GM23338 (cell line): ENCODE results near the gene CDK14. TPM values are rescaled to one million over a fixed set of nuclear protein-coding genes. Genes with fewer than 3 reads are reported as not detected.
"Not testable (repeated sequence)": the region's sequence is repeated elsewhere in the genome, so short reads cannot be mapped to it uniquely, and the experiment has no call there.

Source experiments
- ATAC-seq: fragments of 200-7000 bp; cut with Tn5 transposase; 3 replicates; pipeline ENCODE4 v1.9.1; 2020
- DNase-seq: peaks from one replicate; pipeline ENCODE4 v3.0.0-alpha.2; 2015; ENCODE audit warnings: low spot score
- H2AFZ ChIP-seq: fragments of 200-600 bp; sonication (generic); 2 replicates; pipeline ENCODE4 v1.8.0; 2016; ENCODE audit warnings: antibody characterized with exemption, mild to moderate bottlenecking, moderate library complexity
- H3F3A ChIP-seq: fragments of 200-600 bp; sonication (generic); replicated peaks from 2 replicates; pipeline ENCODE4 v1.8.0; 2017; ENCODE audit warnings: antibody characterized with exemption, mixed run types, low read depth
- H3K27ac ChIP-seq: fragments of 200-600 bp; sonication (generic); 2 replicates; pipeline ENCODE4 v1.6.1; 2016; ENCODE audit warnings: low read depth
- H3K27me3 ChIP-seq: fragments of 200-600 bp; sonication (generic); 2 replicates; pipeline ENCODE4 v1.8.0; 2016; ENCODE audit warnings: mild to moderate bottlenecking, mixed run types, moderate library complexity; ENCODE audit not compliant: insufficient read depth
- H3K36me3 ChIP-seq: fragments of 200-600 bp; sonication (generic); 2 replicates; pipeline ENCODE4 v1.8.0; 2016; ENCODE audit warnings: mild to moderate bottlenecking; ENCODE audit not compliant: insufficient read depth
- H3K4me1 ChIP-seq: fragments of 200-600 bp; sonication (generic); 2 replicates; pipeline ENCODE4 v1.8.0; 2016; ENCODE audit warnings: mild to moderate bottlenecking, moderate library complexity; ENCODE audit not compliant: insufficient read depth
- H3K4me2 ChIP-seq: fragments of 200-600 bp; sonication (generic); 2 replicates; pipeline ENCODE4 v1.7.1; 2017; ENCODE audit warnings: mixed run types
- H3K4me3 ChIP-seq: fragments of 200-600 bp; sonication (generic); 2 replicates; pipeline ENCODE4 v1.6.1; 2016; ENCODE audit warnings: mixed run types
- H3K79me2 ChIP-seq: fragments of 200-600 bp; sonication (generic); replicated peaks from 2 replicates; pipeline ENCODE4 v1.8.0; 2017; ENCODE audit warnings: mild to moderate bottlenecking; ENCODE audit not compliant: insufficient read depth
- H3K9me2 ChIP-seq: fragments of 200-600 bp; sonication (generic); 2 replicates; pipeline ENCODE4 v1.8.0; 2017; ENCODE audit not compliant: insufficient read depth
- H4K20me1 ChIP-seq: fragments of 200-600 bp; sonication (generic); replicated peaks from 2 replicates; pipeline ENCODE4 v1.8.0; 2017; ENCODE audit warnings: mild to moderate bottlenecking; ENCODE audit not compliant: insufficient read depth
- H3K27ac Mint-ChIP-seq: 2 replicates; pipeline ENCODE4 v1.8.0; 2020; ENCODE audit warnings: inconsistent platforms, mild to moderate bottlenecking, moderate library complexity, mixed read lengths
- H3K27me3 Mint-ChIP-seq: 3 replicates; pipeline ENCODE4 v1.8.0; 2022; ENCODE audit warnings: low read depth, mild to moderate bottlenecking, moderate library complexity, mixed read lengths, inconsistent platforms; ENCODE audit not compliant: insufficient read depth, poor library complexity
- H3K36me3 Mint-ChIP-seq: 3 replicates; pipeline ENCODE4 v1.8.0; 2021; ENCODE audit warnings: low read depth, mild to moderate bottlenecking, inconsistent platforms, moderate library complexity, mixed read lengths
- H3K4me1 Mint-ChIP-seq: 3 replicates; pipeline ENCODE4 v1.8.0; 2020; ENCODE audit warnings: mild to moderate bottlenecking, inconsistent platforms, mixed read lengths
- H3K4me3 Mint-ChIP-seq: 3 replicates; pipeline ENCODE4 v1.8.0; 2021; ENCODE audit warnings: moderate library complexity, mild to moderate bottlenecking, inconsistent platforms, mixed read lengths
- H3K9me3 Mint-ChIP-seq: 3 replicates; pipeline ENCODE4 v1.8.0; 2020; ENCODE audit warnings: moderate library complexity, mild to moderate bottlenecking, inconsistent platforms, mixed read lengths
- EZH2phosphoT487 ChIP-seq: fragments of 200-600 bp; sonication (generic); IDR thresholded peaks from one replicate; pipeline ENCODE4 v1.8.1; 2018; ENCODE audit warnings: antibody characterized with exemption; ENCODE audit not compliant: unreplicated experiment
- STAT1 ChIP-seq: IDR thresholded peaks from one replicate; pipeline ENCODE4 v1.6.1; 2016; ENCODE audit warnings: antibody characterized with exemption; ENCODE audit not compliant: unreplicated experiment
- ZNF331 ChIP-seq: fragments of 250-450 bp; sonication (Bioruptor Pico); IDR thresholded peaks from 2 replicates; pipeline ENCODE4 v1.5.0; 2020; ENCODE audit warnings: low read depth, mild to moderate bottlenecking, moderate library complexity
- polyA plus RNA-seq: library from polyadenylated mRNA; unstranded; fragments of >200 nt; fragmentation: Nextera tagmentation; extraction: Ambion mirVana; gene quantifications from 2 replicates; pipeline ENCODE4 v1.2.1, GENCODE V29; 2016
- total RNA-seq: library from RNA; depleted of rRNA; stranded (reverse); fragments of >200 nt; shearing (Covaris generic); gene quantifications from 2 replicates; pipeline ENCODE4 v1.2.3, GENCODE V29; 2014
- TF ChIP-seq, protein P1 (sequence below): fragments of 250-450 bp; sonication (Bioruptor Pico); IDR thresholded peaks from 2 replicates; pipeline ENCODE4 v1.5.0; 2020; ENCODE audit warnings: mild to moderate bottlenecking, moderate library complexity
- TF ChIP-seq, protein P2 (sequence below), 2 experiments: fragments of 200-600 bp in 1 of 2; sonication (generic) in 1 of 2; conservative IDR thresholded peaks; 2 replicates each; pipeline versions ENCODE4 v1.5.1 to v1.6.1; 2016 to 2017; ENCODE audit warnings: antibody characterized with exemption in 2 of 2, low read depth in 2 of 2, mild to moderate bottlenecking in 2 of 2, moderate library complexity in 1 of 2

The CDK14 gene
- total and polyA plus RNA-seq, 2 experiments from 2014 or later: 11.2 to 24.0 TPM

DNA sequence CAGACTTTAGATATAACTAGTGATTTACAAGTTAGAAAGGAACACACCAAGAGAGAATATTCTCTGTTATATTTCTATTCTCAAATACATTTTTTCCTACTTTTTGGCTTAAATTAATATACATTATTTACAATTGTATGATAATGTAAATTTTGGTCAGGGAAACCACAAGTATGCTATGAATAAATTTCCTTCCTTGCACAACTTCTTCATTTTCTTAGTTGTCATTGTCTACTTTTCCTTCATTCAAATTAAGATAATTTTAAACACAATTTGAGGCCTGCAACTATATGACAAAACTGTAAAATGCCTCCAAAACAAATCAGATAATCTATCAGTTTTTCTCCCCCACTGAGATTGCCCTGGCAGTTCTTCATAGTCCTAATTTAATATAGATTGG lies 131.3 kb downstream of the CDK14 start (continued):
- TF ChIP-seq, protein P1, sequence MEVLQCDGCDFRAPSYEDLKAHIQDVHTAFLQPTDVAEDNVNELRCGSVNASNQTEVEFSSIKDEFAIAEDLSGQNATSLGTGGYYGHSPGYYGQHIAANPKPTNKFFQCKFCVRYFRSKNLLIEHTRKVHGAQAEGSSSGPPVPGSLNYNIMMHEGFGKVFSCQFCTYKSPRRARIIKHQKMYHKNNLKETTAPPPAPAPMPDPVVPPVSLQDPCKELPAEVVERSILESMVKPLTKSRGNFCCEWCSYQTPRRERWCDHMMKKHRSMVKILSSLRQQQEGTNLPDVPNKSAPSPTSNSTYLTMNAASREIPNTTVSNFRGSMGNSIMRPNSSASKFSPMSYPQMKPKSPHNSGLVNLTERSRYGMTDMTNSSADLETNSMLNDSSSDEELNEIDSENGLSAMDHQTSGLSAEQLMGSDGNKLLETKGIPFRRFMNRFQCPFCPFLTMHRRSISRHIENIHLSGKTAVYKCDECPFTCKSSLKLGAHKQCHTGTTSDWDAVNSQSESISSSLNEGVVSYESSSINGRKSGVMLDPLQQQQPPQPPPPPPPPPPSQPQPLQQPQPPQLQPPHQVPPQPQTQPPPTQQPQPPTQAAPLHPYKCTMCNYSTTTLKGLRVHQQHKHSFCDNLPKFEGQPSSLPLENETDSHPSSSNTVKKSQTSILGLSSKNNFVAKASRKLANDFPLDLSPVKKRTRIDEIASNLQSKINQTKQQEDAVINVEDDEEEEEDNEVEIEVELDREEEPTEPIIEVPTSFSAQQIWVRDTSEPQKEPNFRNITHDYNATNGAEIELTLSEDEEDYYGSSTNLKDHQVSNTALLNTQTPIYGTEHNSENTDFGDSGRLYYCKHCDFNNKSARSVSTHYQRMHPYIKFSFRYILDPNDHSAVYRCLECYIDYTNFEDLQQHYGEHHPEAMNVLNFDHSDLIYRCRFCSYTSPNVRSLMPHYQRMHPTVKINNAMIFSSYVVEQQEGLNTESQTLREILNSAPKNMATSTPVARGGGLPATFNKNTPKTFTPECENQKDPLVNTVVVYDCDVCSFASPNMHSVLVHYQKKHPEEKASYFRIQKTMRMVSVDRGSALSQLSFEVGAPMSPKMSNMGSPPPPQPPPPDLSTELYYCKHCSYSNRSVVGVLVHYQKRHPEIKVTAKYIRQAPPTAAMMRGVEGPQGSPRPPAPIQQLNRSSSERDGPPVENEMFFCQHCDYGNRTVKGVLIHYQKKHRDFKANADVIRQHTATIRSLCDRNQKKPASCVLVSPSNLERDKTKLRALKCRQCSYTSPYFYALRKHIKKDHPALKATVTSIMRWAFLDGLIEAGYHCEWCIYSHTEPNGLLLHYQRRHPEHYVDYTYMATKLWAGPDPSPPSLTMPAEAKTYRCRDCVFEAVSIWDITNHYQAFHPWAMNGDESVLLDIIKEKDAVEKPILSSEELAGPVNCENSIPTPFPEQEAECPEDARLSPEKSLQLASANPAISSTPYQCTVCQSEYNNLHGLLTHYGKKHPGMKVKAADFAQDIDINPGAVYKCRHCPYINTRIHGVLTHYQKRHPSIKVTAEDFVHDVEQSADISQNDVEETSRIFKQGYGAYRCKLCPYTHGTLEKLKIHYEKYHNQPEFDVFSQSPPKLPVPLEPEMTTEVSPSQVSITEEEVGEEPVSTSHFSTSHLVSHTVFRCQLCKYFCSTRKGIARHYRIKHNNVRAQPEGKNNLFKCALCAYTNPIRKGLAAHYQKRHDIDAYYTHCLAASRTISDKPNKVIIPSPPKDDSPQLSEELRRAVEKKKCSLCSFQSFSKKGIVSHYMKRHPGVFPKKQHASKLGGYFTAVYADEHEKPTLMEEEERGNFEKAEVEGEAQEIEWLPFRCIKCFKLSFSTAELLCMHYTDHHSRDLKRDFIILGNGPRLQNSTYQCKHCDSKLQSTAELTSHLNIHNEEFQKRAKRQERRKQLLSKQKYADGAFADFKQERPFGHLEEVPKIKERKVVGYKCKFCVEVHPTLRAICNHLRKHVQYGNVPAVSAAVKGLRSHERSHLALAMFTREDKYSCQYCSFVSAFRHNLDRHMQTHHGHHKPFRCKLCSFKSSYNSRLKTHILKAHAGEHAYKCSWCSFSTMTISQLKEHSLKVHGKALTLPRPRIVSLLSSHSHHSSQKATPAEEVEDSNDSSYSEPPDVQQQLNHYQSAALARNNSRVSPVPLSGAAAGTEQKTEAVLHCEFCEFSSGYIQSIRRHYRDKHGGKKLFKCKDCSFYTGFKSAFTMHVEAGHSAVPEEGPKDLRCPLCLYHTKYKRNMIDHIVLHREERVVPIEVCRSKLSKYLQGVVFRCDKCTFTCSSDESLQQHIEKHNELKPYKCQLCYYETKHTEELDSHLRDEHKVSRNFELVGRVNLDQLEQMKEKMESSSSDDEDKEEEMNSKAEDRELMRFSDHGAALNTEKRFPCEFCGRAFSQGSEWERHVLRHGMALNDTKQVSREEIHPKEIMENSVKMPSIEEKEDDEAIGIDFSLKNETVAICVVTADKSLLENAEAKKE (CRISPR knock-in tag): no peak

DNA sequence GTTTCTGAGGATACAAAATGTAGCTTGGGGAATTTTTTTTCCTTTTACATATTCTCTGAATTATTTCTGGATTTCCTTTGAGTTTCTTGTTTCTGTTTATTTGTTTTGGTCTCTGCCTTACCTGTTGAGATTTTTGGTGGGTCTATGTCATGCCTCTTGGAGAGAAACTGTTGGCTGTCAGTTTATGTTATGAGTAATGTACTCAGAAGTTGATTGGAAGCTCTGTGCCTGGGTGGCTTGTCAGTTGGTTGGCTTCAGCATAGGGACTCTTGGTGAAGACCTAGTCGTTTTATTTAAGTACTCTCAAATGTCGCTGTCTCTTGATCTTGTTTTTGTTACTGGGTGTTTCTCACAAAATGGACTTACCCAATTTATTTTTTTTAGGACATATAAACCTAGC lies 132.4 kb downstream of the CDK14 start:
- no peak for TF ChIP-seq EZH2phosphoT487
- TF ChIP-seq STAT1: no peak
- TF ChIP-seq ZNF331 (CRISPR knock-in tag): no peak
- TF ChIP-seq, protein P2, sequence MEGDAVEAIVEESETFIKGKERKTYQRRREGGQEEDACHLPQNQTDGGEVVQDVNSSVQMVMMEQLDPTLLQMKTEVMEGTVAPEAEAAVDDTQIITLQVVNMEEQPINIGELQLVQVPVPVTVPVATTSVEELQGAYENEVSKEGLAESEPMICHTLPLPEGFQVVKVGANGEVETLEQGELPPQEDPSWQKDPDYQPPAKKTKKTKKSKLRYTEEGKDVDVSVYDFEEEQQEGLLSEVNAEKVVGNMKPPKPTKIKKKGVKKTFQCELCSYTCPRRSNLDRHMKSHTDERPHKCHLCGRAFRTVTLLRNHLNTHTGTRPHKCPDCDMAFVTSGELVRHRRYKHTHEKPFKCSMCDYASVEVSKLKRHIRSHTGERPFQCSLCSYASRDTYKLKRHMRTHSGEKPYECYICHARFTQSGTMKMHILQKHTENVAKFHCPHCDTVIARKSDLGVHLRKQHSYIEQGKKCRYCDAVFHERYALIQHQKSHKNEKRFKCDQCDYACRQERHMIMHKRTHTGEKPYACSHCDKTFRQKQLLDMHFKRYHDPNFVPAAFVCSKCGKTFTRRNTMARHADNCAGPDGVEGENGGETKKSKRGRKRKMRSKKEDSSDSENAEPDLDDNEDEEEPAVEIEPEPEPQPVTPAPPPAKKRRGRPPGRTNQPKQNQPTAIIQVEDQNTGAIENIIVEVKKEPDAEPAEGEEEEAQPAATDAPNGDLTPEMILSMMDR (conservative IDR thresholded peaks at IDR 0.05; ENCODE audit: low read depth in 2 of 2): no peak
- peaks cover 35% of the 10 kb centered on the region for H3K36me3 Mint-ChIP-seq

DNA sequence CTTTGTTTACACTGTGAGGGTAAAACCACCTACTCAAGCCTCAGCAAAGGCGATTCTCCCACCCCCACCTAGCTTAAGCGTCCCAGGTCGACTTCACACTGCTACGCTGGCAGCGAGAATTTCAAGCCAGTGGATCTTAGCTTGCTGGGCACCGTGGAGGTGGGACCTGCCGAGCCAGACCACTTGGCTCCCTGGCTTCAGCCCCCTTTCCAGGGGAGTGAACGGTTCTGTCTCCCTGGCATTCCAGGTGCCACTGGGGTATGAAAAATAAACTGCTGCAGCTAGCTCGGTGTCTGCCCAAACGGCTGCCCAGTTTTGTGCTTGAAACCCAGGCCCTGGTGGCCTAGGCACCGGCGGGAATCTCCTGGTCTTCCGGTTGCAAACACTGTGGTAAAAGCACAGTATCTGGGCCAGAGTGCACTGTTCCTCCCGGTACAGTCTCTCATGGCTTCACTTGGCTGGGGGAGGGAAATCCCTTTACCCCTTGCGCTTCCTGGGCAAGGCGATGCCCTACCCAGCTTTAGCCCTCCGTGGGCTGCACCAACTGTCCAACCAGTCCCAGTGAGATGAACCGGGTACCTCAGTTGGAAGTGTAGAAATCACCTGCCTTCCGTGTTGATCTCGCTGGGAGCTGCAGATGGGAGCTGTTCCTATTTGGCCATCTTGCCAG lies 139.6 kb downstream of the CDK14 start:
- H3K27me3 ChIP-seq, DNase-seq, H2AFZ ChIP-seq, H3K27ac ChIP-seq, H3K4me1 ChIP-seq, H4K20me1 ChIP-seq, H3K4me3 ChIP-seq, H3K4me3 Mint-ChIP-seq, H3K36me3 ChIP-seq, H3F3A ChIP-seq, H3K27me3 Mint-ChIP-seq, H3K9me2 ChIP-seq, H3K27ac Mint-ChIP-seq, H3K4me1 Mint-ChIP-seq, H3K4me2 ChIP-seq: not testable (repeated sequence)
- H3K9me3 Mint-ChIP-seq: peaks cover 28% of the 10 kb centered on the region
- peaks cover 29% of the 10 kb centered on the region for H3K79me2 ChIP-seq
- peak; percentile 34; the same call in 1 of the 3 replicates for ATAC-seq
- peaks cover 42% of the 10 kb centered on the region for H3K36me3 Mint-ChIP-seq

More for the DNA sequence above, 132.4 kb downstream of the CDK14 start:
- Histone ChIP-seq H2AFZ (no peak overlapping the region), H4K20me1 (no peaks in the 10 kb centered on the region), H3K4me1 (peaks cover 18% of the 10 kb centered on the region), H3K9me2 (no peaks in the 10 kb centered on the region), H3K36me3 (no peaks in the 10 kb centered on the region), H3K27ac (no peak overlapping the region), H3K27me3 (no peaks in the 10 kb centered on the region), H3K79me2 (peaks cover 35% of the 10 kb centered on the region), H3F3A (no peaks in the 10 kb centered on the region), H3K4me3 (no peak overlapping the region), H3K4me2 (no peak overlapping the region)
- Mint-ChIP-seq H3K4me1 (peaks cover 24% of the 10 kb centered on the region), H3K27me3 (no peaks in the 10 kb centered on the region), H3K9me3 (peaks cover 33% of the 10 kb centered on the region), H3K4me3 (no peak overlapping the region), H3K27ac (no peak overlapping the region)
- DNase-seq (no peak), ATAC-seq (no peak)
